Measurements from ENCODE around the gene SLC22A7.

SLC22A7 gene

GRCh38 chr6:43292763-43293318, 5.2 kb upstream of the SLC22A7 start:
- H3K4me3 ChIP-seq (ENCODE audit: low read depth, low read length): no peak overlapping the region
- CTCF ChIA-PET: interaction anchor here (0.6 kb wide), 1 partner anchor 23 kb away, joined by 3 read pairs; no protein-coding TSS in a partner anchor
- POLR2A ChIA-PET: no interaction called here
- no peak for DNase-seq (ENCODE audit: low read depth, low spot score)
- TF ChIP-seq CTCF (IDR thresholded peaks at IDR 0.05; ENCODE audit: insufficient read depth, low read length, missing control alignments): no peak

- ChIA-PET CTCF (no interaction called here), POLR2A (no interaction called here)
- no peak overlapping the region for H3K4me3 ChIP-seq (ENCODE audit: low read depth, low read length)
- TF ChIP-seq CTCF (IDR thresholded peaks at IDR 0.05; ENCODE audit: insufficient read depth, low read length, missing control alignments): no peak
- DNase-seq (ENCODE audit: low read depth, low spot score): no peak
Measured at GRCh38 chr6:43293698-43294097, 4.4 kb upstream of the SLC22A7 start.

GRCh38 chr6:43294536-43294935, 3.5 kb upstream of the SLC22A7 start:
- no peak for DNase-seq (ENCODE audit: low read depth, low spot score)
- POLR2A ChIA-PET: no interaction called here
- CTCF ChIA-PET: interaction anchor here (2.0 kb wide), 1 partner anchor 31 kb away, joined by 6 read pairs; no protein-coding TSS in a partner anchor
- H3K4me3 ChIP-seq (ENCODE audit: low read depth, low read length): no peak overlapping the region
- no peak for TF ChIP-seq CTCF (IDR thresholded peaks at IDR 0.05; ENCODE audit: insufficient read depth, low read length, missing control alignments)

GRCh38 chr6:43295456-43295855, 2.6 kb upstream of the SLC22A7 start:
- POLR2A ChIA-PET: no interaction called here

GRCh38 chr6:43296780-43297497, 1.1 kb upstream of the SLC22A7 start:
- TF ChIP-seq CTCF (IDR thresholded peaks at IDR 0.05; ENCODE audit: insufficient read depth, low read length, missing control alignments): no peak
- no peak overlapping the region for H3K4me3 ChIP-seq (ENCODE audit: low read depth, low read length)
- ChIA-PET POLR2A (no interaction called here), CTCF (interaction anchor here (0.8 to 3.5 kb wide), 9 partner anchors 9 to 68 kb away, joined by 3 to 14 read pairs (median 5); partner anchors contain the start of genes CRIP3 and DNPH1)
- DNase-seq (ENCODE audit: low read depth, low spot score): no peak

More at GRCh38 chr6:43295456-43295855, 2.6 kb upstream of the SLC22A7 start:
- H3K4me3 ChIP-seq (ENCODE audit: low read depth, low read length): no peak overlapping the region
- CTCF ChIA-PET: interaction anchor here (1.9 to 3.5 kb wide), 3 partner anchors 10 to 66 kb away, joined by 5 to 14 read pairs (median 6); partner anchors contain the start of gene DNPH1
- DNase-seq (ENCODE audit: low read depth, low spot score): no peak
- TF ChIP-seq CTCF (IDR thresholded peaks at IDR 0.05; ENCODE audit: insufficient read depth, low read length, missing control alignments): no peak

- no peak for DNase-seq (ENCODE audit: low read depth, low spot score)
- no peak overlapping the region for H3K4me3 ChIP-seq (ENCODE audit: low read depth, low read length)
- TF ChIP-seq CTCF (IDR thresholded peaks at IDR 0.05; ENCODE audit: insufficient read depth, low read length, missing control alignments): no peak
- POLR2A ChIA-PET: no interaction called here
- CTCF ChIA-PET: interaction anchor here (1.0 to 3.5 kb wide), 4 partner anchors 8 to 69 kb away, joined by 3 to 14 read pairs (median 3); partner anchors contain the start of genes CRIP3 and DNPH1
Measured at GRCh38 chr6:43298565-43299337, 691 bp downstream of the SLC22A7 start.

Data from AG04449 (cell line).